Neural progenitor cell (in vitro differentiated cells): ENCODE results near the gene TNS3.

Experiments
- CTCF ChIP-seq: fragments of 200-600 bp; sonication (generic); IDR thresholded peaks from 2 replicates; pipeline ENCODE4 v1.5.1; 2017; ENCODE audit warnings: antibody characterized with exemption, mild to moderate bottlenecking
- EZH2 ChIP-seq: fragments of 200-600 bp; sonication (generic); IDR thresholded peaks from 2 replicates; pipeline ENCODE4 v1.6.1; 2017; ENCODE audit warnings: antibody characterized with exemption, mild to moderate bottlenecking, moderate library complexity
- EZH2phosphoT487 ChIP-seq: fragments of 200-600 bp; sonication (generic); IDR thresholded peaks from 2 replicates; pipeline ENCODE4 v1.6.1; 2017; ENCODE audit warnings: antibody characterized with exemption

- TF ChIP-seq CTCF = no peak
- no peak for TF ChIP-seq EZH2
- no peak for TF ChIP-seq EZH2phosphoT487
Measured at GRCh38 chr7:47389171-47389922, 192.6 kb downstream of the TNS3 start.
